Activated naive CD4-positive, alpha-beta T cell treated with Interleukin-2 at 50 U/mL for 16 hours (primary cell): Measurements from ENCODE around the gene GALNT15.

ENCODE experiments used
- DNase-seq: peaks from one replicate; pipeline ENCODE4 v3.0.0-alpha.2; 2020

Gene GALNT15

GRCh38 chr3:16168211-16168610 is 6.3 kb upstream of the GALNT15 start:
- no peak for DNase-seq

DNA sequence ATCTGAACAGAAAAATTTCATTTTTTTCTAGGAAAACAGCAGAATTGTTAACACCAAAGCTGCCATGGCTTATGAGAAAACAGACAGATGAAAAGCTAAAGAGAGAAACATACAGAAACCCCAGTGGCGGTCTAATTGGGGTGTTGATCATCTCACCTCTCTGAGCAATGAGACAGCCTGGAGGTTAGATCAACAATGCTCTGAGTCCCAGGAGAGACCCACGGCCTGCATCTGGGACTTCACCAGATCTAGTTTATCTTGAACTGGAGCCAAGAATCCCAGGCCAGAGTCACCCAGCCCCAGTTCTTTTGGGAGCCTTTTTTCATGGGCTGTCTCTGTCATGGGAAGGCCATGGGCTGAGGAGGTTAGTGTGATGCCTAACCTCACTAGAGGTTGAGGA is 3.5 kb upstream of the GALNT15 start:
- DNase-seq: no peak

GRCh38 chr3:16171825-16172224 is 2.7 kb upstream of the GALNT15 start:
- no peak for DNase-seq

- DNase-seq: no peak
These were observed 1.0 kb upstream of the GALNT15 start for GRCh38 chr3:16173283-16174025.

- no peak for DNase-seq
These were observed 489 bp upstream of the GALNT15 start for GRCh38 chr3:16174026-16174355.

- no peak for DNase-seq
These were observed 759 bp downstream of the GALNT15 start for GRCh38 chr3:16174976-16175901.

DNA sequence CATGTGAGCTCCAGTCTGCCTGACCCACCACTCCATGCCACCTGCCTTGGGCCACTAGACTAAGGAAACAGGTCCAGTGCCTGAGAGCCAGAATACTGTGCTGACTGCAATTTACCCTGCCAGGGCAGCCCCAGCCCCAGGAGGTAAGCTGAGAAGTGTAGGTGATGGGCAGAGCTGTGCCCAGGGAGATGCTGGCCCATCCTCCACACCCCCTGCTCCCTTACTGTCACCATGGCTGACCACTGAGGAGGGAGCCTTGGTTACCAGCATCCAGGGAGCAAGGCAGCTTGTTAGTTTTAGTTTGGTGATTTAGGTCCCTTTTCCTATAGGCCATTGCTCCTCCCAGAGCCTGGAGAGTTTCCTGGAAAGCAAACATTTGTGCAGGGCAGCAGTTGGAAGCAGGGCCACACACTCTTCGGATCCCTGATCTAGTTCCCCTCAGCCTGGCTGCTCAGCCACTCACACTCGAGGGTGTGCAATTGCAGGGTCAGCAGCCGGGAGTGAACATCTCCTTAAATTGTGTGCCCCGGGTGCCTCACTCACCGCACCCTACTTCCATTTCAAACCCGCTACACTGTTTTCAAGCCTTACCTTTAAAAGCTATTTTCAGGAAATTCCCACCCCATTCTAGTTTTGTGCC is 2.0 kb downstream of the GALNT15 start:
- DNase-seq: no peak

GRCh38 chr3:16177382-16177781 is 2.9 kb downstream of the GALNT15 start:
- no peak for DNase-seq

GRCh38 chr3:16177962-16178627 is 3.6 kb downstream of the GALNT15 start:
- DNase-seq: peak; percentile 64

DNA sequence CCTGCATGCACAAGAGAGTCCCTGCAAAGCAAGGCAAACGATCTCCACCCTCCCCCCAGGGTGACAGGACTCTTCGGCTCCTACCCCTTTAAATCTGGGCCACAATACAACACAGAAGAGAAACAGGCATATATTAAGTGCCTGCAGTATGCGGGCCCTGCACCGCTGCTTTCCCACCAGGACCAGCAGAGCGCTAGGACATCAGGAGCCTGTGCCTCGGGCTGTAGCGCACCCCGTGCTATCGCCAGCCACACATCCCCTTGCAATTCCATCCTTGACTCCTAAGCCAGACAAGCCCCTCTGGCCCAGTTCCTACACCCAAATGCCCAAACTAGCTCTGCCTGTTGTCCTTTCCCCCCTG is 4.1 kb downstream of the GALNT15 start:
- DNase-seq: no peak

DNA sequence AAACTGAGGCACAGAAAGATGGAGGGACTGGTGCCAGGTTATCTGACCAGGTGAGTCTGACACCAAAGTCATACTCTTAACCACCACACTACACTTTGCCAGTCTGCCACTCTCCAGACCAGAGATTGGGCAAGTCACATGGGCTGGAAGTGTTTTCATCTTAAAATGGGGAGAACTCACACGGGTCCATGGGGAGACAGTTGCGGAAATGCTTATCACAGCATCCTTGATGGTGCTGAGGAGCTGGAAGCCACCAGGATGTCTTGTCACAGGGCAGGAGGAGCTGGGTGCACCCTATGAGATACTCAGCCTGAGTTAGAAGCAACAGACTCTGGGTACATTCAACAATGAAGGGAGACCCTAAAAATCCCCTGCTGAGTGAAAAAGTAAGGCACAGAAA is 4.8 kb downstream of the GALNT15 start:
- DNase-seq: no peak

- no peak for DNase-seq
These were observed 5.6 kb downstream of the GALNT15 start for GRCh38 chr3:16179771-16180736.

- DNase-seq: no peak
These were observed 6.3 kb downstream of the GALNT15 start for GRCh38 chr3:16180737-16181134.

DNA sequence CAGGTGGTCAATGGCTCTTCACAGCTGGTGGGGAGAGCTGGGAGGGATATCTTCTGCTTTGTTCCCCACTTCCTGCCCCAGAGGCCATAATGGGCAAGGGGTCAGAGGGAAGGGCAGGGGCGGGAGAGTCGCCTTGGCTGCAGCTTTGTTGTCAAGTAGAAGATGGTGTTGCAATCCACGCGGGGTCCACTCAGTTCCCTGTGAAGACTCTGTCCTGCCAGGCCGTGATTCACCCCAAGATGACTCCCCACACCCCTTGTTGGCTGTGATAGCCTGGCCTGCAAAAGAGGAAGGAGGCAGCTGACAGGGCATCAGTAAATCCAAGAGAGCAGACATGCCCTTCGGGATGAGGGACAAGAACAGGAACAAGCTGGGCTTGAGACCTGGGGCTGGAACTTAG is 6.9 kb downstream of the GALNT15 start:
- DNase-seq: no peak

DNA sequence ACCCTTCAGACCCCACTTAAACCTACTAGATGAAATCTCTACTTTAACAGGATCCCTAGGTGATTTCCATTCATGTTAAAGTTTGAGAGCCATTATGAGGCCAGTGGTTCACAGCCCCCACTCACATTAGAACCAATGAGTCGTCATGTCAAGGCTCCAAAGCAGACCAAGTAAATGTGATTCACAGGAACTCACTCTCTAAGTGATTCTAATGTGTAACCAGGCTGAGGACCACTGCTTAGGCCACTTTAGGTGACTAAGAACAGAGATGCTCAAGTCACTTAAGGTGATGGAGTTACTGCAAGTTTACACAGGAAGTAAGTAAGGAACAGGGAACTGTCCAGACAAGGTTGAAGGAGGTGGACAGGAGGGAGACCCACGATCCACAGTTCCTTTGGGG is 7.7 kb downstream of the GALNT15 start:
- DNase-seq: no peak

GRCh38 chr3:16182612-16183011 is 8.1 kb downstream of the GALNT15 start:
- no peak for DNase-seq

- DNase-seq: no peak
These were observed 8.6 kb downstream of the GALNT15 start for GRCh38 chr3:16183082-16183481.

DNA sequence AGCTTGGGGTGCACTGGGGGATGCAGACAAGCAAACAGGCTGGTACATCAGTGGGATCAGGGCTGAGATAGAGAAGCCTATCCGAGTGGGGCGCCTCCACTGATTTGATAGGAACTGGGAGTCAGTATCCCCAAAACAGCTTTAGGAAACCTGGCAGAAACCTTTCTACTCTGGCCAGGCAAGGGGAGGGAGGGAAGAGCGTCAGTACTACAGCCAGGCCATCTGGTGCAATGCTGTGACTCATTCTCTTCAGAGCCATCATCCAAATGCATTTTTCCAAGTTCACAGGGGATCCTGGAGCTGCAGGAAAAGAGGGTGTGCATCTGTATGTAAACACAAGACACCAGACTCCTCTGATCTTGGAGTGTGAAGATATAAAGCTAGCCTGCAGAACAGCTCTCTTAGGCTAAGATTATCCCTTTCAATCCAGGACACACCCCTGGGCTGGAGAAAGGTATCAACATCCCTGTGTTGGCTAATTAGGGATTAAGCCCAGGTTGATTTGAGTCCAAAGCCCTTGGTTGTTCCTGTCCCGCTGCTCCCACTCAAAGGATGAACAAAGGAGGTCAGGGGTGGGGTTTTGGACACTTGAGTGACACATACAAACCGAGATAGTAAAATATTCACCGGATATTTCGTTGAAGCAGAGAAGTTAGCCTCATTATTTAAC is 9.3 kb downstream of the GALNT15 start:
- DNase-seq: no peak

DNA sequence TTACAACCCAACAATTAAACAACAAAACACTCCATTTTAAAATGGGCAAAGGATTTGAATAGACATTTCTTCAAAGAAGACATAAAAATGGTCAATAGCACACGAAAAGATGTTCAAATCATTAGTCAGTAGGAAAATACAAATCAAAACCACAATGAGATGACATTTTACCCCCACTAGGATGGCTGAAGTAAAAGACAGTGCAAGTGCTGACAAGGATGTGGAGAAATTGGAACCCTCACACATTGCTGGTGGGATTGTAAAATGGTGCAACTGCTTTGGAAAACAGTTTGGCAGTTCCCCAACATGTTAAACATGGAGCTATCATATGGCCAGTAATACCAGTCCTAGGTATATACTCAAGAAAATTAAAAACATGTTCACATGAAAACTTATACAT is 11.6 kb downstream of the GALNT15 start:
- DNase-seq: no peak

- no peak for DNase-seq
These were observed 12.1 kb downstream of the GALNT15 start for GRCh38 chr3:16186565-16186964.

- no peak for DNase-seq
These were observed 12.8 kb downstream of the GALNT15 start for GRCh38 chr3:16187213-16187790.
